ENCODE results near the gene NRDE2. TPM values are rescaled to one million over a fixed set of nuclear protein-coding genes. Genes with fewer than 3 reads are reported as not detected.

The NRDE2 gene
- total RNA-seq, 1 experiment from 2014 or later = 12.1 TPM

GRCh38 chr14:90358359-90358758 is 26.6 kb upstream of the NRDE2 start (continued):
- TF ChIP-seq ETV6 (CRISPR knock-in tag; IDR thresholded peaks at IDR 0.05) = no peak

DNA sequence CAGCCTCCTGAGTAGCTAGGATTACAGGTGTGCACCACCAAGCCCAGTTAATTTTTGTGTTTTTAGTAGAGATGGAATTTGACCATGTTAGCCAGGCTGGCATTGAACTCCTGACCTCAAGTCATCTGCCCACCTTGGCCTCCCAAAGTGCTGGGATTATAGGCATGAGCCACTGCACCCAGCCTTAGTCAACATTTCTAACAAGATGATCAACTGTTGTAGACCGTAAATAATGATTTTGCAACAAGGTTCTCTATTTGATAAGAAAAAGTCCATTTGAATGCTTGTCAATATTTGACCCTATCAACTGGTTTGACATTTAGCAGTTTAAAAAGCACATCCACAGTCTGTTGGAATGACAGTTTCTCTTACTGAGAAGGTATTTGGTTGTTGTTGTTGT is 25.2 kb upstream of the NRDE2 start:
- Mint-ChIP-seq H3K4me1 (no peaks in the 10 kb centered on the region), H3K9me3 (peaks cover 7% of the 10 kb centered on the region; the same call in 1 of the 2 replicates), H3K4me3 (no peak overlapping the region), H3K36me3 (no peaks in the 10 kb centered on the region), H3K27ac (no peak overlapping the region), H3K27me3 (ENCODE audit: low read depth) (peaks cover 4% of the 10 kb centered on the region; the same call in 1 of the 2 replicates)
- POLR2A ChIA-PET = interaction anchor here (0.7 kb wide), 1 partner anchor 414 kb away, joined by 3 read pairs; no protein-coding TSS in a partner anchor
- TF ChIP-seq PRRX2 (CRISPR knock-in tag; IDR thresholded peaks at IDR 0.05) (no peak), RORB (CRISPR knock-in tag; IDR thresholded peaks at IDR 0.05) (no peak), ERG (CRISPR knock-in tag; IDR thresholded peaks at IDR 0.05) (no peak), NFE2L1 (CRISPR knock-in tag; IDR thresholded peaks at IDR 0.05) (no peak), TCF7 (CRISPR knock-in tag; IDR thresholded peaks at IDR 0.05; ENCODE audit: low read depth) (no peak), SOX15 (CRISPR knock-in tag; IDR thresholded peaks at IDR 0.05) (no peak), FOXP1 (CRISPR knock-in tag; IDR thresholded peaks at IDR 0.05; ENCODE audit: borderline replicate concordance) (no peak), KAT7 (CRISPR knock-in tag; IDR thresholded peaks at IDR 0.05; ENCODE audit: borderline replicate concordance) (no peak), GTF2I (CRISPR knock-in tag; conservative IDR thresholded peaks at IDR 0.05) (no peak), ZNF425 (CRISPR knock-in tag; conservative IDR thresholded peaks at IDR 0.05) (no peak), NFYB (CRISPR knock-in tag; conservative IDR thresholded peaks at IDR 0.05; ENCODE audit: low read depth) (no peak), JAZF1 (CRISPR knock-in tag; IDR thresholded peaks at IDR 0.05) (no peak), ZNF121 (CRISPR knock-in tag; IDR thresholded peaks at IDR 0.05) (no peak)
- TF ChIP-seq, protein P1, sequence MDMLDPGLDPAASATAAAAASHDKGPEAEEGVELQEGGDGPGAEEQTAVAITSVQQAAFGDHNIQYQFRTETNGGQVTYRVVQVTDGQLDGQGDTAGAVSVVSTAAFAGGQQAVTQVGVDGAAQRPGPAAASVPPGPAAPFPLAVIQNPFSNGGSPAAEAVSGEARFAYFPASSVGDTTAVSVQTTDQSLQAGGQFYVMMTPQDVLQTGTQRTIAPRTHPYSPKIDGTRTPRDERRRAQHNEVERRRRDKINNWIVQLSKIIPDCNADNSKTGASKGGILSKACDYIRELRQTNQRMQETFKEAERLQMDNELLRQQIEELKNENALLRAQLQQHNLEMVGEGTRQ (CRISPR knock-in tag; IDR thresholded peaks at IDR 0.05) = no peak
- TF ChIP-seq, protein P2, sequence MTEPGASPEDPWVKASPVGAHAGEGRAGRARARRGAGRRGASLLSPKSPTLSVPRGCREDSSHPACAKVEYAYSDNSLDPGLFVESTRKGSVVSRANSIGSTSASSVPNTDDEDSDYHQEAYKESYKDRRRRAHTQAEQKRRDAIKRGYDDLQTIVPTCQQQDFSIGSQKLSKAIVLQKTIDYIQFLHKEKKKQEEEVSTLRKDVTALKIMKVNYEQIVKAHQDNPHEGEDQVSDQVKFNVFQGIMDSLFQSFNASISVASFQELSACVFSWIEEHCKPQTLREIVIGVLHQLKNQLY (CRISPR knock-in tag; IDR thresholded peaks at IDR 0.05) = no peak
- TF ChIP-seq, protein P3, sequence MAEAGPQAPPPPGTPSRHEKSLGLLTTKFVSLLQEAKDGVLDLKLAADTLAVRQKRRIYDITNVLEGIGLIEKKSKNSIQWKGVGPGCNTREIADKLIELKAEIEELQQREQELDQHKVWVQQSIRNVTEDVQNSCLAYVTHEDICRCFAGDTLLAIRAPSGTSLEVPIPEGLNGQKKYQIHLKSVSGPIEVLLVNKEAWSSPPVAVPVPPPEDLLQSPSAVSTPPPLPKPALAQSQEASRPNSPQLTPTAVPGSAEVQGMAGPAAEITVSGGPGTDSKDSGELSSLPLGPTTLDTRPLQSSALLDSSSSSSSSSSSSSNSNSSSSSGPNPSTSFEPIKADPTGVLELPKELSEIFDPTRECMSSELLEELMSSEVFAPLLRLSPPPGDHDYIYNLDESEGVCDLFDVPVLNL (CRISPR knock-in tag; IDR thresholded peaks at IDR 0.05; ENCODE audit: borderline replicate concordance, low read depth) = no peak
- TF ChIP-seq, protein P4, sequence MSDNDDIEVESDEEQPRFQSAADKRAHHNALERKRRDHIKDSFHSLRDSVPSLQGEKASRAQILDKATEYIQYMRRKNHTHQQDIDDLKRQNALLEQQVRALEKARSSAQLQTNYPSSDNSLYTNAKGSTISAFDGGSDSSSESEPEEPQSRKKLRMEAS (CRISPR knock-in tag; IDR thresholded peaks at IDR 0.05) = no peak
- TF ChIP-seq, protein P5, sequence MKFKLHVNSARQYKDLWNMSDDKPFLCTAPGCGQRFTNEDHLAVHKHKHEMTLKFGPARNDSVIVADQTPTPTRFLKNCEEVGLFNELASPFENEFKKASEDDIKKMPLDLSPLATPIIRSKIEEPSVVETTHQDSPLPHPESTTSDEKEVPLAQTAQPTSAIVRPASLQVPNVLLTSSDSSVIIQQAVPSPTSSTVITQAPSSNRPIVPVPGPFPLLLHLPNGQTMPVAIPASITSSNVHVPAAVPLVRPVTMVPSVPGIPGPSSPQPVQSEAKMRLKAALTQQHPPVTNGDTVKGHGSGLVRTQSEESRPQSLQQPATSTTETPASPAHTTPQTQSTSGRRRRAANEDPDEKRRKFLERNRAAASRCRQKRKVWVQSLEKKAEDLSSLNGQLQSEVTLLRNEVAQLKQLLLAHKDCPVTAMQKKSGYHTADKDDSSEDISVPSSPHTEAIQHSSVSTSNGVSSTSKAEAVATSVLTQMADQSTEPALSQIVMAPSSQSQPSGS (CRISPR knock-in tag; IDR thresholded peaks at IDR 0.05; ENCODE audit: borderline replicate concordance, low read depth) = no peak
- ATAC-seq (no peak), DNase-seq (ENCODE audit: low spot score) (no peak)
- CTCF ChIA-PET = no interaction called here
